A673 (cell line): Measurements from ENCODE around the gene LMAN1.

ENCODE experiments used
- EZH2 ChIP-seq: fragments of 200-600 bp; sonication (generic); IDR thresholded peaks from 2 replicates; pipeline ENCODE4 v1.6.1; 2017; ENCODE audit warnings: borderline replicate concordance, low read depth, mild to moderate bottlenecking, mixed read lengths, antibody characterized with exemption, low read length; ENCODE audit not compliant: poor library complexity, severe bottlenecking
- TF ChIP-seq, protein P1 (sequence below): fragments of 300-800, 200-600 bp; sonication (generic); conservative IDR thresholded peaks from 2 replicates; pipeline ENCODE4 v1.5.1; 2017; ENCODE audit warnings: low read depth, mild to moderate bottlenecking, antibody characterized with exemption, low read length, moderate library complexity, mixed read lengths

DNA sequence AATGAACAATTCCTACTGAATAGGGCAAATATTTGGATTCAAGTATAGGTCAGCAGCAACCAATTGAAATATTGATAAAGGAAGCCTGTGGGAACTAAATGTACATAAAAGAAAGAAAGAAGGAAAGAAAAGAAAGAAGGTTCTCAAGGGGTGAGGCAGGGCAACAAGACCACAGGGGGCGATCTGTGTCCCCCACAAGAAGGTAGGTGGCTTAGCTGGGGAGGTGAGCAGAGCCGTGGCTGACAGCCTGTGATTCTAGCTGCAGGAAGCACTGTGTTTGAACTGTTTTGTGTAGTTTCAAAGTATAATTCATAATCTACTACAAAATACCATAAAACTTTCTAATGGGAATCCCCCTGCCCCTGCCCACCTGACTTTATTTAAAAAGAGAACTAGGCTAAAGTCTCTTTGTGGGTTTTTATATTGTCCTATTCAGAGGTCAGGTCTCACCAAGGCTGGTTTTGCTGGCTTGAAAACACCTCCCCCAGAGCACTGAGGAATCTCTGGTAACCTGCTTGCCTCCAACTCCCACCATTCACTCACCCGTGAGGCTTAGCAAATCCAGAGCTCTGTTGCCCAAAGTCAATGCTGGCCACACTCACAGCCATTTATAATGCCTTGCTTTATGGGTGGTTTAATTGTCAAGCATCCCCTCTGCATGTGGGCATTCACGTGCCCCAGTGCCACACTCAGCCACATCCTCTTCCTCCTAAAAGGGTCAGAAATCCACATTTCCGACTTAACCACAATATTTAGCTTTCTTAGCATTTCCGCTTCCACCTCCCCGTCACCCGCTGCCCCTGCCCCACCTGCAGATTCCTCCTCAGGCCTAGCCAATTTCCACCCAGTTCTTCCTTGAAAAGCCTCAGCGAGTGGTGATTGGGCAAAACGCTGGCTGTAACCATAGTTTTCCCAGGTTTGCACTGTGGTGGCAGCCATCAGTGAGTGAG lies 36.4 kb upstream of the LMAN1 start:
- TF ChIP-seq, protein P1, sequence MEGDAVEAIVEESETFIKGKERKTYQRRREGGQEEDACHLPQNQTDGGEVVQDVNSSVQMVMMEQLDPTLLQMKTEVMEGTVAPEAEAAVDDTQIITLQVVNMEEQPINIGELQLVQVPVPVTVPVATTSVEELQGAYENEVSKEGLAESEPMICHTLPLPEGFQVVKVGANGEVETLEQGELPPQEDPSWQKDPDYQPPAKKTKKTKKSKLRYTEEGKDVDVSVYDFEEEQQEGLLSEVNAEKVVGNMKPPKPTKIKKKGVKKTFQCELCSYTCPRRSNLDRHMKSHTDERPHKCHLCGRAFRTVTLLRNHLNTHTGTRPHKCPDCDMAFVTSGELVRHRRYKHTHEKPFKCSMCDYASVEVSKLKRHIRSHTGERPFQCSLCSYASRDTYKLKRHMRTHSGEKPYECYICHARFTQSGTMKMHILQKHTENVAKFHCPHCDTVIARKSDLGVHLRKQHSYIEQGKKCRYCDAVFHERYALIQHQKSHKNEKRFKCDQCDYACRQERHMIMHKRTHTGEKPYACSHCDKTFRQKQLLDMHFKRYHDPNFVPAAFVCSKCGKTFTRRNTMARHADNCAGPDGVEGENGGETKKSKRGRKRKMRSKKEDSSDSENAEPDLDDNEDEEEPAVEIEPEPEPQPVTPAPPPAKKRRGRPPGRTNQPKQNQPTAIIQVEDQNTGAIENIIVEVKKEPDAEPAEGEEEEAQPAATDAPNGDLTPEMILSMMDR, result no peak
- no peak for TF ChIP-seq EZH2
